GM23338 (cell line): ENCODE measurements around the gene GSG1L. TPM values are rescaled to one million over a fixed set of nuclear protein-coding genes. Genes with fewer than 3 reads are reported as not detected.

ENCODE experiments used
- ATAC-seq: fragments of 200-7000 bp; cut with Tn5 transposase; 3 replicates; pipeline ENCODE4 v1.9.1; 2020
- DNase-seq: peaks from one replicate; pipeline ENCODE4 v3.0.0-alpha.2; 2015; ENCODE audit warnings: low spot score
- H2AFZ ChIP-seq: fragments of 200-600 bp; sonication (generic); 2 replicates; pipeline ENCODE4 v1.8.0; 2016; ENCODE audit warnings: antibody characterized with exemption, mild to moderate bottlenecking, moderate library complexity
- H3F3A ChIP-seq: fragments of 200-600 bp; sonication (generic); replicated peaks from 2 replicates; pipeline ENCODE4 v1.8.0; 2017; ENCODE audit warnings: antibody characterized with exemption, mixed run types, low read depth
- H3K27ac ChIP-seq: fragments of 200-600 bp; sonication (generic); 2 replicates; pipeline ENCODE4 v1.6.1; 2016; ENCODE audit warnings: low read depth
- H3K27me3 ChIP-seq: fragments of 200-600 bp; sonication (generic); 2 replicates; pipeline ENCODE4 v1.8.0; 2016; ENCODE audit warnings: mild to moderate bottlenecking, mixed run types, moderate library complexity; ENCODE audit not compliant: insufficient read depth
- H3K36me3 ChIP-seq: fragments of 200-600 bp; sonication (generic); 2 replicates; pipeline ENCODE4 v1.8.0; 2016; ENCODE audit warnings: mild to moderate bottlenecking; ENCODE audit not compliant: insufficient read depth
- H3K4me1 ChIP-seq: fragments of 200-600 bp; sonication (generic); 2 replicates; pipeline ENCODE4 v1.8.0; 2016; ENCODE audit warnings: mild to moderate bottlenecking, moderate library complexity; ENCODE audit not compliant: insufficient read depth
- H3K4me2 ChIP-seq: fragments of 200-600 bp; sonication (generic); 2 replicates; pipeline ENCODE4 v1.7.1; 2017; ENCODE audit warnings: mixed run types
- H3K4me3 ChIP-seq: fragments of 200-600 bp; sonication (generic); 2 replicates; pipeline ENCODE4 v1.6.1; 2016; ENCODE audit warnings: mixed run types
- H3K79me2 ChIP-seq: fragments of 200-600 bp; sonication (generic); replicated peaks from 2 replicates; pipeline ENCODE4 v1.8.0; 2017; ENCODE audit warnings: mild to moderate bottlenecking; ENCODE audit not compliant: insufficient read depth
- H3K9me2 ChIP-seq: fragments of 200-600 bp; sonication (generic); 2 replicates; pipeline ENCODE4 v1.8.0; 2017; ENCODE audit not compliant: insufficient read depth
- H4K20me1 ChIP-seq: fragments of 200-600 bp; sonication (generic); replicated peaks from 2 replicates; pipeline ENCODE4 v1.8.0; 2017; ENCODE audit warnings: mild to moderate bottlenecking; ENCODE audit not compliant: insufficient read depth
- H3K27ac Mint-ChIP-seq: 2 replicates; pipeline ENCODE4 v1.8.0; 2020; ENCODE audit warnings: inconsistent platforms, mild to moderate bottlenecking, moderate library complexity, mixed read lengths
- H3K27me3 Mint-ChIP-seq: 3 replicates; pipeline ENCODE4 v1.8.0; 2022; ENCODE audit warnings: low read depth, mild to moderate bottlenecking, moderate library complexity, mixed read lengths, inconsistent platforms; ENCODE audit not compliant: insufficient read depth, poor library complexity
- H3K36me3 Mint-ChIP-seq: 3 replicates; pipeline ENCODE4 v1.8.0; 2021; ENCODE audit warnings: low read depth, mild to moderate bottlenecking, inconsistent platforms, moderate library complexity, mixed read lengths
- H3K4me1 Mint-ChIP-seq: 3 replicates; pipeline ENCODE4 v1.8.0; 2020; ENCODE audit warnings: mild to moderate bottlenecking, inconsistent platforms, mixed read lengths
- H3K4me3 Mint-ChIP-seq: 3 replicates; pipeline ENCODE4 v1.8.0; 2021; ENCODE audit warnings: moderate library complexity, mild to moderate bottlenecking, inconsistent platforms, mixed read lengths
- H3K9me3 Mint-ChIP-seq: 3 replicates; pipeline ENCODE4 v1.8.0; 2020; ENCODE audit warnings: moderate library complexity, mild to moderate bottlenecking, inconsistent platforms, mixed read lengths
- CREB1 ChIP-seq: fragments of 250-450 bp; sonication (Bioruptor Pico); IDR thresholded peaks from 2 replicates; pipeline ENCODE4 v1.5.0; 2020; ENCODE audit warnings: low read depth, mild to moderate bottlenecking, moderate library complexity
- CTCF ChIP-seq, 2 experiments: fragments of 200-600 bp in 1 of 2; sonication (generic) in 1 of 2; conservative IDR thresholded peaks; 2 replicates each; pipeline versions ENCODE4 v1.5.1 to v1.6.1; 2016 to 2017; ENCODE audit warnings: antibody characterized with exemption in 2 of 2, low read depth in 2 of 2, mild to moderate bottlenecking in 2 of 2, moderate library complexity in 1 of 2
- EZH2 ChIP-seq: fragments of 200-600 bp; sonication (generic); IDR thresholded peaks from one replicate; pipeline ENCODE4 v1.8.0; 2017; ENCODE audit warnings: antibody characterized with exemption, mild to moderate bottlenecking, low read depth; ENCODE audit not compliant: unreplicated experiment
- NANOG ChIP-seq: IDR thresholded peaks from 2 replicates; pipeline ENCODE4 v1.6.1; 2016; ENCODE audit warnings: antibody characterized with exemption, borderline replicate concordance
- POLR2AphosphoS5 ChIP-seq: IDR thresholded peaks from 2 replicates; pipeline ENCODE4 v1.6.1; 2016; ENCODE audit warnings: antibody characterized with exemption, low read depth
- REST ChIP-seq: IDR thresholded peaks from one replicate; pipeline ENCODE4 v1.6.1; 2018; ENCODE audit warnings: antibody characterized with exemption; ENCODE audit not compliant: unreplicated experiment
- STAT1 ChIP-seq: IDR thresholded peaks from one replicate; pipeline ENCODE4 v1.6.1; 2016; ENCODE audit warnings: antibody characterized with exemption; ENCODE audit not compliant: unreplicated experiment
- ZNF114 ChIP-seq: fragments of 250-450 bp; sonication (Bioruptor Pico); IDR thresholded peaks from 2 replicates; pipeline ENCODE4 v1.5.0; 2020; ENCODE audit warnings: mild to moderate bottlenecking, moderate library complexity
- ZNF331 ChIP-seq: fragments of 250-450 bp; sonication (Bioruptor Pico); IDR thresholded peaks from 2 replicates; pipeline ENCODE4 v1.5.0; 2020; ENCODE audit warnings: low read depth, mild to moderate bottlenecking, moderate library complexity
- ZNF462 ChIP-seq: fragments of 250-450 bp; sonication (Bioruptor Pico); IDR thresholded peaks from 2 replicates; pipeline ENCODE4 v1.5.0; 2020; ENCODE audit warnings: mild to moderate bottlenecking, moderate library complexity
- polyA plus RNA-seq: library from polyadenylated mRNA; unstranded; fragments of >200 nt; fragmentation: Nextera tagmentation; extraction: Ambion mirVana; gene quantifications from 2 replicates; pipeline ENCODE4 v1.2.1, GENCODE V29; 2016
- total RNA-seq: library from RNA; depleted of rRNA; stranded (reverse); fragments of >200 nt; shearing (Covaris generic); gene quantifications from 2 replicates; pipeline ENCODE4 v1.2.3, GENCODE V29; 2014

GSG1L gene
- total and polyA plus RNA-seq, 2 experiments from 2014 or later, result 0.36 to 0.63 TPM

GRCh38 chr16:28013878-28014277 lies 49.6 kb downstream of the GSG1L start (continued):
- TF ChIP-seq ZNF462 (no peak), STAT1 (no peak), ZNF331 (CRISPR knock-in tag) (no peak), CTCF (conservative IDR thresholded peaks at IDR 0.05; ENCODE audit: low read depth in 2 of 2) (no peak)

GRCh38 chr16:28013392-28013791 lies 50.1 kb downstream of the GSG1L start:
- no peak overlapping the region for H3K27ac ChIP-seq
- Mint-ChIP-seq H3K27ac (no peak overlapping the region), H3K4me1 (no peaks in the 10 kb centered on the region), H3K36me3 (no peaks in the 10 kb centered on the region; the same call in 2 of the 3 replicates), H3K9me3 (no peaks in the 10 kb centered on the region), H3K4me3 (no peak overlapping the region), H3K27me3 (peaks cover 9% of the 10 kb centered on the region)
- H3K4me3 ChIP-seq, result no peak overlapping the region
- no peaks in the 10 kb centered on the region for H3K79me2 ChIP-seq
- ATAC-seq, result no peak
- no peak overlapping the region for H3K4me2 ChIP-seq
- DNase-seq, result no peak
- H2AFZ ChIP-seq, result no peak overlapping the region
- H3F3A ChIP-seq, result no peaks in the 10 kb centered on the region
- no peaks in the 10 kb centered on the region for H4K20me1 ChIP-seq
- H3K9me2 ChIP-seq, result no peaks in the 10 kb centered on the region
- H3K27me3 ChIP-seq, result no peaks in the 10 kb centered on the region
- H3K4me1 ChIP-seq, result no peaks in the 10 kb centered on the region
- H3K36me3 ChIP-seq, result no peaks in the 10 kb centered on the region
- TF ChIP-seq ZNF331 (CRISPR knock-in tag) (no peak), CTCF (conservative IDR thresholded peaks at IDR 0.05; ENCODE audit: low read depth in 2 of 2) (no peak), REST (no peak), CREB1 (CRISPR knock-in tag) (no peak), ZNF114 (no peak), EZH2 (no peak), NANOG (no peak), STAT1 (no peak), POLR2AphosphoS5 (no peak)
